HCT116 (cell line): ENCODE measurements around the gene CHML.

Experiments used
- CTCF ChIP-seq, 3 experiments: fragments of 200-600 bp in 1 of 3; sonication (generic) in 1 of 3; IDR thresholded peaks in 2 of 3; conservative IDR thresholded peaks in 1 of 3; 2 replicates each; pipeline ENCODE4 v1.5.1; 2012 to 2017; ENCODE audit warnings: low read depth in 2 of 3, low read length in 2 of 3, antibody characterized with exemption in 1 of 3, borderline replicate concordance in 1 of 3, control low read depth in 1 of 3, mild to moderate bottlenecking in 1 of 3, mixed read lengths in 1 of 3, mixed run types in 1 of 3, moderate library complexity in 1 of 3; ENCODE audit not compliant: insufficient read depth in 1 of 3
- POLR2A ChIP-seq: IDR thresholded peaks from 2 replicates; pipeline ENCODE4 v1.7.0; 2011; ENCODE audit warnings: borderline replicate concordance; ENCODE audit not compliant: insufficient read depth, insufficient read length; ENCODE audit errors: extremely low read depth

GRCh38 chr1:241674805-241675384, 34.7 kb upstream of the CHML start:
- TF ChIP-seq POLR2A, result no peak
- TF ChIP-seq CTCF (IDR thresholded peaks at IDR 0.05 in 2 of 3, conservative IDR thresholded peaks at IDR 0.05 in 1 of 3; ENCODE audit: borderline replicate concordance in 1 of 3, insufficient read depth in 1 of 3, low read depth in 2 of 3, low read length in 2 of 3), result no peak
